GM12891 (cell line): ENCODE measurements around the gene SAMHD1.

Source experiments
- POLR2A ChIP-seq: IDR thresholded peaks from 2 replicates; pipeline ENCODE4 v1.6.1; 2011; ENCODE audit warnings: low read depth, low read length, control low read depth
- POLR2AphosphoS5 ChIP-seq: IDR thresholded peaks from 2 replicates; pipeline ENCODE4 v1.6.1; 2011; ENCODE audit warnings: low read depth, low read length, control low read depth

GRCh38 chr20:36847009-36847709 lies 104.3 kb downstream of the SAMHD1 start:
- TF ChIP-seq POLR2A, result no peak
- no peak for TF ChIP-seq POLR2AphosphoS5
